GM12878 (cell line): ENCODE measurements around the gene GIPC1. TPM values are rescaled to one million over a fixed set of nuclear protein-coding genes. Genes with fewer than 3 reads are reported as not detected.
A peak's percentile ranks its signal among the peaks of the same experiment; 100 is the strongest.

Experiments used
- BHLHE40 ChIP-seq, 2 experiments: fragments of 450-650 bp in 1 of 2; IDR thresholded peaks; 2 replicates each; pipeline ENCODE4 v1.6.1; 2011 to 2017; ENCODE audit warnings: low read depth in 2 of 2, borderline replicate concordance in 1 of 2, improper control_type of control experiment in 1 of 2, low read length in 1 of 2, mild to moderate bottlenecking in 1 of 2
- EGR1 ChIP-seq, 2 experiments: IDR thresholded peaks; 1 replicate in 1 of 2; 2 replicates in 1 of 2; pipeline ENCODE4 v1.6.1; 2011 to 2012; ENCODE audit warnings: low read depth in 2 of 2, low read length in 2 of 2, borderline replicate concordance in 1 of 2, mild to moderate bottlenecking in 1 of 2, moderate library complexity in 1 of 2
- ESRRA ChIP-seq: IDR thresholded peaks from 2 replicates; pipeline ENCODE4 v1.6.1; 2012; ENCODE audit warnings: mild to moderate bottlenecking, low read length, improper control_type of control experiment
- FOS ChIP-seq: IDR thresholded peaks from 3 replicates; pipeline ENCODE4 v1.6.1; 2011; ENCODE audit warnings: borderline replicate concordance; ENCODE audit not compliant: insufficient read length; ENCODE audit errors: extremely low read depth
- JUND ChIP-seq: IDR thresholded peaks from 2 replicates; pipeline ENCODE4 v1.6.1; 2012; ENCODE audit warnings: low read depth, mild to moderate bottlenecking, low read length, improper control_type of control experiment, moderate library complexity
- LARP7 ChIP-seq: fragments of 450-650 bp; IDR thresholded peaks from 2 replicates; pipeline ENCODE4 v1.6.1; 2017; ENCODE audit warnings: mild to moderate bottlenecking
- NFIC ChIP-seq: IDR thresholded peaks from 2 replicates; pipeline ENCODE4 v1.6.1; 2012; ENCODE audit warnings: low read depth, mild to moderate bottlenecking, inconsistent platforms, low read length, moderate library complexity
- NRF1 ChIP-seq: conservative IDR thresholded peaks from 2 replicates; pipeline ENCODE4 v1.6.1; 2011; ENCODE audit warnings: mild to moderate bottlenecking, low read depth, low read length, improper control_type of control experiment
- PAX8 ChIP-seq: fragments of 450-650 bp; IDR thresholded peaks from 2 replicates; pipeline ENCODE4 v1.6.1; 2017; ENCODE audit warnings: mild to moderate bottlenecking, moderate library complexity
- PML ChIP-seq: IDR thresholded peaks from 2 replicates; pipeline ENCODE4 v1.6.1; 2012; ENCODE audit warnings: low read length, inconsistent platforms
- TBL1XR1 ChIP-seq: IDR thresholded peaks from 2 replicates; pipeline ENCODE4 v1.6.1; 2012; ENCODE audit warnings: low read depth, low read length, improper control_type of control experiment
- TCF12 ChIP-seq: IDR thresholded peaks from 2 replicates; pipeline ENCODE4 v1.6.1; 2011; ENCODE audit warnings: low read depth, mild to moderate bottlenecking, low read length
- polyA plus RNA-seq, 11 experiments: library from polyadenylated mRNA; depleted of rRNA in 4 of 11; unstranded in 6 of 11; stranded (reverse) in 5 of 11; fragments of >200 nt; fragmentation: Nextera tagmentation in 4 of 11; fragmentation: Illumina TruSeq in 1 of 11; extraction: Ambion mirVana in 4 of 11; extraction: Trizol in 1 of 11; gene quantifications; 1 replicate in 1 of 11; 2 replicates in 10 of 11; pipeline versions ENCODE4 v1.2.1 to v1.2.3, GENCODE V29; 2011 to 2016; ENCODE audit warnings: inconsistent platforms in 2 of 11, missing spikeins in 2 of 11, low read depth in 1 of 11
- total RNA-seq, 4 experiments: library from RNA; depleted of rRNA in 3 of 4; stranded (reverse); fragments of >200 nt in 3 of 4; fragmentation: Illumina TruSeq in 1 of 4; extraction: Trizol in 1 of 4; gene quantifications; 2 replicates each; pipeline versions ENCODE4 v1.2.1 to v1.2.3, GENCODE V29; 2013 to 2021
- TF ChIP-seq, protein P1 (sequence below), 3 experiments: IDR thresholded peaks in 2 of 3; conservative IDR thresholded peaks in 1 of 3; 2 replicates each; pipeline ENCODE4 v1.5.1; 2011; ENCODE audit warnings: low read depth in 3 of 3, low read length in 3 of 3, mild to moderate bottlenecking in 3 of 3, control low read depth in 2 of 3, moderate library complexity in 2 of 3, inconsistent platforms in 1 of 3, mixed read lengths in 1 of 3; ENCODE audit not compliant: control insufficient read depth in 2 of 3, insufficient read depth in 1 of 3; ENCODE audit errors: extremely low read depth in 1 of 3
- TF ChIP-seq, protein P2 (sequence below): fragments of 450-650 bp; IDR thresholded peaks from 2 replicates; pipeline ENCODE4 v1.6.1; 2016; ENCODE audit warnings: mild to moderate bottlenecking
- TF ChIP-seq, protein P3 (sequence below): fragments of 450-650 bp; IDR thresholded peaks from 2 replicates; pipeline ENCODE4 v1.6.1; 2016; ENCODE audit warnings: mild to moderate bottlenecking
- TF ChIP-seq, protein P4 (sequence below): IDR thresholded peaks from 2 replicates; pipeline ENCODE4 v1.6.1; 2011; ENCODE audit warnings: low read depth, low read length, improper control_type of control experiment, borderline replicate concordance

GIPC1 gene
- total and polyA plus RNA-seq, 10 of the 15 experiments (the other 5 are each of a cell fraction or from before 2014, with no cell fraction given): 0.47 to 24.1 (median 13.6) TPM

DNA sequence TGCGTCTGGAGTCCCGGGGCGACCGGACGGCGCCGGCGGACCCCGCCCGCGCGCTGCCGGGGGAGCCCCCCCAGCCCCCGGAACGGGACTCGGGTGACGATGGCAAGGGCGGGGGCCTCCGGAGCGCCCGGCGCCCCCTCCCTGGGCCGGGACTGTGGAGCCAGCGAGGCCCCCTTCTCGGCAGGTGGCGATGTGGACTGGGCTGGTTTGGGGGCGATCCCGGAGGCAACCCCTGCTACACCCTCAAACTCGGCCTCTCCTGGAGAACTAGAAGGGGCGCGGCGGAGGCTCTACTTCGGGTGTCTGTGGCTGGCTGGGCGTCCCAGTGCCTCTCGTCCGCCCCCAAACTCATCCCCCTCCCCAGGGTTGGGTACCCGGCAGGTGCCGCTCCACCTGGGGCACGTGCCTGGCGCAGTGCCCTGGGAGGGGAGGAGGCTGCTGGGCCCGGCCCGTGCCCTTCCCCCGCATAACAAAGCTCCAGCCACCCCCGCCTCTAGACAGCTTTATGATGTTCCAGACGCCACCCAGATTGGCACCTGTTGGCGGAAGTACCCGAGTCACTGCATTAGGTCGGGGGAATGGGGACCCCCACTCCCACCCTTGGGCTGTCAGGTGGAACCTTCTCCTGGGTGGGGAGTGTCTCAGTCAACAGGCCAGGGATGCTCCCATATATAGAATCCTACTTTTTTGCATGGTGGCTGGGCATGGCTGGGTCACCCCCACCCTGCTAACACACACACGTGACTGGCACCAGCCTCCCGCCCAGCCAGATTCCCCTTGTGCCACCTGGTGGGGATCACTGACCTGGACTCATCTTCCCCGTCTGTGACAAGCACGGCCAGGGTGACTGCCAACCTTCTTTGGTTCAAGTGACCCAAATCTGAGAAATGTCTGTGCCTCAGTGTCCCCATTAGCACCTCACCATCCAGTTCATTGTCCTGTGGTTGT, 62.1 kb downstream of the GIPC1 start (continued):
- TF ChIP-seq TCF12 (0 out of 2 replicates have a peak, but pooled peaks have one; percentile 26), PAX8 (no peak), LARP7 (peak; percentile 70), JUND (no peak), TBL1XR1 (no peak), NRF1 (no peak), ESRRA (no peak), NFIC (no peak), BHLHE40 (IDR thresholded peaks at IDR 0.05; ENCODE audit: borderline replicate concordance in 1 of 2, low read depth in 2 of 2, low read length in 1 of 2) (peak; percentile 90 to 98), EGR1 (IDR thresholded peaks at IDR 0.05; ENCODE audit: borderline replicate concordance in 1 of 2, low read depth in 2 of 2, low read length in 2 of 2) (peak in 1 of 2 experiments; percentile 45; a peak in 1 of 3 replicates), FOS (no peak), PML (no peak)
- TF ChIP-seq, protein P1, sequence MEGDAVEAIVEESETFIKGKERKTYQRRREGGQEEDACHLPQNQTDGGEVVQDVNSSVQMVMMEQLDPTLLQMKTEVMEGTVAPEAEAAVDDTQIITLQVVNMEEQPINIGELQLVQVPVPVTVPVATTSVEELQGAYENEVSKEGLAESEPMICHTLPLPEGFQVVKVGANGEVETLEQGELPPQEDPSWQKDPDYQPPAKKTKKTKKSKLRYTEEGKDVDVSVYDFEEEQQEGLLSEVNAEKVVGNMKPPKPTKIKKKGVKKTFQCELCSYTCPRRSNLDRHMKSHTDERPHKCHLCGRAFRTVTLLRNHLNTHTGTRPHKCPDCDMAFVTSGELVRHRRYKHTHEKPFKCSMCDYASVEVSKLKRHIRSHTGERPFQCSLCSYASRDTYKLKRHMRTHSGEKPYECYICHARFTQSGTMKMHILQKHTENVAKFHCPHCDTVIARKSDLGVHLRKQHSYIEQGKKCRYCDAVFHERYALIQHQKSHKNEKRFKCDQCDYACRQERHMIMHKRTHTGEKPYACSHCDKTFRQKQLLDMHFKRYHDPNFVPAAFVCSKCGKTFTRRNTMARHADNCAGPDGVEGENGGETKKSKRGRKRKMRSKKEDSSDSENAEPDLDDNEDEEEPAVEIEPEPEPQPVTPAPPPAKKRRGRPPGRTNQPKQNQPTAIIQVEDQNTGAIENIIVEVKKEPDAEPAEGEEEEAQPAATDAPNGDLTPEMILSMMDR (IDR thresholded peaks at IDR 0.05 in 2 of 3, conservative IDR thresholded peaks at IDR 0.05 in 1 of 3; ENCODE audit: control insufficient read depth in 2 of 3, extremely low read depth in 1 of 3, insufficient read depth in 1 of 3, low read depth in 3 of 3, low read length in 3 of 3): peak in 1 of 3 experiments; percentile 24; a peak in 2 of 6 replicates
- TF ChIP-seq, protein P2, sequence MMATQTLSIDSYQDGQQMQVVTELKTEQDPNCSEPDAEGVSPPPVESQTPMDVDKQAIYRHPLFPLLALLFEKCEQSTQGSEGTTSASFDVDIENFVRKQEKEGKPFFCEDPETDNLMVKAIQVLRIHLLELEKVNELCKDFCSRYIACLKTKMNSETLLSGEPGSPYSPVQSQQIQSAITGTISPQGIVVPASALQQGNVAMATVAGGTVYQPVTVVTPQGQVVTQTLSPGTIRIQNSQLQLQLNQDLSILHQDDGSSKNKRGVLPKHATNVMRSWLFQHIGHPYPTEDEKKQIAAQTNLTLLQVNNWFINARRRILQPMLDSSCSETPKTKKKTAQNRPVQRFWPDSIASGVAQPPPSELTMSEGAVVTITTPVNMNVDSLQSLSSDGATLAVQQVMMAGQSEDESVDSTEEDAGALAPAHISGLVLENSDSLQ: peak; percentile 59; the same call in 1 of the 2 replicates
- TF ChIP-seq, protein P3, sequence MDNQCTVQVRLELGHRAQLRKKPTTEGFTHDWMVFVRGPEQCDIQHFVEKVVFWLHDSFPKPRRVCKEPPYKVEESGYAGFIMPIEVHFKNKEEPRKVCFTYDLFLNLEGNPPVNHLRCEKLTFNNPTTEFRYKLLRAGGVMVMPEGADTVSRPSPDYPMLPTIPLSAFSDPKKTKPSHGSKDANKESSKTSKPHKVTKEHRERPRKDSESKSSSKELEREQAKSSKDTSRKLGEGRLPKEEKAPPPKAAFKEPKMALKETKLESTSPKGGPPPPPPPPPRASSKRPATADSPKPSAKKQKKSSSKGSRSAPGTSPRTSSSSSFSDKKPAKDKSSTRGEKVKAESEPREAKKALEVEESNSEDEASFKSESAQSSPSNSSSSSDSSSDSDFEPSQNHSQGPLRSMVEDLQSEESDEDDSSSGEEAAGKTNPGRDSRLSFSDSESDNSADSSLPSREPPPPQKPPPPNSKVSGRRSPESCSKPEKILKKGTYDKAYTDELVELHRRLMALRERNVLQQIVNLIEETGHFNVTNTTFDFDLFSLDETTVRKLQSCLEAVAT: no peak
- TF ChIP-seq, protein P4, sequence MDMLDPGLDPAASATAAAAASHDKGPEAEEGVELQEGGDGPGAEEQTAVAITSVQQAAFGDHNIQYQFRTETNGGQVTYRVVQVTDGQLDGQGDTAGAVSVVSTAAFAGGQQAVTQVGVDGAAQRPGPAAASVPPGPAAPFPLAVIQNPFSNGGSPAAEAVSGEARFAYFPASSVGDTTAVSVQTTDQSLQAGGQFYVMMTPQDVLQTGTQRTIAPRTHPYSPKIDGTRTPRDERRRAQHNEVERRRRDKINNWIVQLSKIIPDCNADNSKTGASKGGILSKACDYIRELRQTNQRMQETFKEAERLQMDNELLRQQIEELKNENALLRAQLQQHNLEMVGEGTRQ: no peak; the same call in 1 of the 2 replicates
